Vagina (tissue), 2 donors: ENCODE results near the gene LMOD1. TPM values are rescaled to one million over a fixed set of nuclear protein-coding genes. Genes with fewer than 3 reads are reported as not detected.
"Not testable (repeated sequence)": the region's sequence is repeated elsewhere in the genome, so short reads cannot be mapped to it uniquely, and the experiment has no call there.

Experiments
- DNase-seq, 2 donors: peaks; one replicate each; pipeline ENCODE4 v3.0.0-alpha.2; 2017; ENCODE audit errors: extremely low spot score in 2 of 2
- H3K27ac ChIP-seq: fragments of 200-600 bp; sonication (generic); one replicate; pipeline ENCODE4 v1.5.1; 2019
- H3K27me3 ChIP-seq: fragments of 200-600 bp; sonication (generic); one replicate; pipeline ENCODE4 v1.5.1; 2019
- H3K36me3 ChIP-seq, 2 donors: fragments of 200-600 bp; sonication (generic); one replicate each; pipeline ENCODE4 v1.5.1; 2017 to 2019
- H3K4me1 ChIP-seq: fragments of 200-600 bp; sonication (generic); one replicate; pipeline ENCODE4 v1.5.1; 2019
- H3K4me3 ChIP-seq, 2 donors: fragments of 200-600 bp; sonication (generic); 1 replicate in 1 of 2; 2 replicates in 1 of 2; pipeline ENCODE4 v1.5.1; 2016 to 2019
- H3K9me3 ChIP-seq: fragments of 200-600 bp; sonication (generic); one replicate; pipeline ENCODE4 v1.5.1; 2019
- CTCF ChIP-seq, 3 experiments: fragments of 450-650 bp in 2 of 3; fragments of 200-600 bp in 1 of 3; sonication (generic) in 1 of 3; IDR thresholded peaks; one replicate each; pipeline ENCODE4 v1.5.1; 2017 to 2019; ENCODE audit warnings: antibody characterized with exemption in 3 of 3, mild to moderate bottlenecking in 2 of 3, moderate library complexity in 2 of 3
- POLR2A ChIP-seq, 2 donors: fragments of 450-650 bp; IDR thresholded peaks; one replicate each; pipeline ENCODE4 v1.6.1; 2017; ENCODE audit warnings: antibody characterized with exemption in 2 of 2, mild to moderate bottlenecking in 2 of 2, moderate library complexity in 2 of 2
- POLR2AphosphoS5 ChIP-seq, 2 donors: sonication (generic); formaldehyde crosslinking; IDR thresholded peaks; one replicate each; pipeline ENCODE4 v1.9.0; 2017; ENCODE audit warnings: antibody characterized with exemption in 2 of 2, mild to moderate bottlenecking in 2 of 2, low read depth in 1 of 2; ENCODE audit not compliant: insufficient read depth in 1 of 2
- intact Hi-C: fragments of 100-400 bp; cut with DNase I; formaldehyde crosslinking; loops from one replicate; pipeline ENCODE4 v1.15.1; 2023
- total RNA-seq: library from RNA; depleted of rRNA; stranded (reverse); fragments of >200 nt; gene quantifications from one replicate; pipeline ENCODE4 v1.2.3, GENCODE V29; 2016

LMOD1 gene
- total RNA-seq, 1 donor from 2014 or later, result 107 TPM

- H3K4me3 ChIP-seq, result peak overlapping the region; percentile 65 to 96
- no peak for DNase-seq
- no peaks in the 10 kb centered on the region for H3K36me3 ChIP-seq
- H3K9me3 ChIP-seq, result no peaks in the 10 kb centered on the region
- H3K27me3 ChIP-seq, result no peaks in the 10 kb centered on the region
- H3K4me1 ChIP-seq, result peaks cover 32% of the 10 kb centered on the region
- peak overlapping the region; percentile 88 for H3K27ac ChIP-seq
- TF ChIP-seq POLR2AphosphoS5 (IDR thresholded peaks at IDR 0.05; ENCODE audit: insufficient read depth in 1 of 2, low read depth in 1 of 2) (no peak), CTCF (IDR thresholded peaks at IDR 0.05) (no peak), POLR2A (IDR thresholded peaks at IDR 0.05) (no peak)
- intact Hi-C loops, result no loop called here
These were observed 2.3 kb downstream of the LMOD1 start for GRCh38 chr1:201944002-201944401.

GRCh38 chr1:201942129-201942495 is 4.2 kb downstream of the LMOD1 start:
- no peaks in the 10 kb centered on the region for H3K27me3 ChIP-seq
- no peak for DNase-seq
- peaks cover 40% of the 10 kb centered on the region for H3K4me1 ChIP-seq
- no peaks in the 10 kb centered on the region for H3K9me3 ChIP-seq
- H3K27ac ChIP-seq, result peak overlapping the region; percentile 88
- intact Hi-C loops, result no loop called here
- H3K36me3 ChIP-seq, result no peaks in the 10 kb centered on the region
- TF ChIP-seq POLR2A (IDR thresholded peaks at IDR 0.05) (no peak), POLR2AphosphoS5 (IDR thresholded peaks at IDR 0.05; ENCODE audit: insufficient read depth in 1 of 2, low read depth in 1 of 2) (no peak), CTCF (IDR thresholded peaks at IDR 0.05) (no peak)
- H3K4me3 ChIP-seq, result peak overlapping the region; percentile 46 to 65

GRCh38 chr1:201941420-201942128 is 4.8 kb downstream of the LMOD1 start:
- Histone ChIP-seq H3K27ac (peak overlapping the region; percentile 88), H3K9me3 (no peaks in the 10 kb centered on the region), H3K4me1 (peaks cover 37% of the 10 kb centered on the region), H3K36me3 (no peaks in the 10 kb centered on the region), H3K27me3 (no peaks in the 10 kb centered on the region), H3K4me3 (peak overlapping the region; percentile 46 to 65)
- TF ChIP-seq CTCF (IDR thresholded peaks at IDR 0.05) (no peak), POLR2AphosphoS5 (IDR thresholded peaks at IDR 0.05; ENCODE audit: insufficient read depth in 1 of 2, low read depth in 1 of 2) (peak in 1 of 2 donors; percentile 49)
- no peak for DNase-seq
- intact Hi-C loops, result no loop called here

- H3K27me3 ChIP-seq, DNase-seq, H3K36me3 ChIP-seq, H3K9me3 ChIP-seq, intact Hi-C loops: not testable (repeated sequence)
- Histone ChIP-seq H3K4me1 (peaks cover 42% of the 10 kb centered on the region), H3K27ac (peak overlapping the region; percentile 88), H3K4me3 (peak overlapping the region; percentile 1 to 25)
These were observed 6.0 kb downstream of the LMOD1 start for GRCh38 chr1:201940316-201940715.

- DNase-seq, result no peak
- Histone ChIP-seq H3K4me1 (peaks cover 42% of the 10 kb centered on the region), H3K4me3 (peak overlapping the region; percentile 10 to 25), H3K27me3 (no peaks in the 10 kb centered on the region), H3K36me3 (no peaks in the 10 kb centered on the region), H3K9me3 (no peaks in the 10 kb centered on the region), H3K27ac (peak overlapping the region; percentile 88)
- no peak for TF ChIP-seq CTCF (IDR thresholded peaks at IDR 0.05)
- no peak for TF ChIP-seq POLR2A (IDR thresholded peaks at IDR 0.05)
- TF ChIP-seq POLR2AphosphoS5 (IDR thresholded peaks at IDR 0.05; ENCODE audit: insufficient read depth in 1 of 2, low read depth in 1 of 2), result no peak
- intact Hi-C loops, result no loop called here
These were observed 6.8 kb downstream of the LMOD1 start for GRCh38 chr1:201939574-201939973.
